Measurements from ENCODE around the gene ECT2L.

The ECT2L gene

GRCh38 chr6:138795809-138796603, at the start of gene ECT2L:
TSS of gene ECT2L (plus strand) at chr6:138796087. CDS start at chr6:138813275, 17,188 bp downstream.
- no peak for DNase-seq

DNA sequence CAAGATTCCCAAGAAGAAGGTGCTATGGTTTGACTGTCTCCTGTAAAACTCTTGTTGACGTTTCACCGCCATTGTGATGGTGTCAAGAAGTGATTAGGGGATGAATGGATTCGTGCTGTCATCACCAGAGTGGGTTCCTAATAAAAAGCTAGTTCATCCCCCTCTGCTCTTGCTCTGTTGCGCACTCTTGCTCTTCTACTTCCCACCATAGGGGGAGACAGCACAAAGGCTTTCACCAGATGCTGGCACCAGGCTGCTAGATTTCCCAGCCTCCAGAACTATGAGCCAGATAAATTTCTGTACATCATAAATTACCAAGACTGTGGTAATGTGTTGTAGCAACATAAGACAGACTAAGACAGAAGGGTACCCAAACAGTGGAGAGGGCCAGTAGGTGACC, 43.9 kb upstream of the ECT2L start:
- DNase-seq = no peak

DNA sequence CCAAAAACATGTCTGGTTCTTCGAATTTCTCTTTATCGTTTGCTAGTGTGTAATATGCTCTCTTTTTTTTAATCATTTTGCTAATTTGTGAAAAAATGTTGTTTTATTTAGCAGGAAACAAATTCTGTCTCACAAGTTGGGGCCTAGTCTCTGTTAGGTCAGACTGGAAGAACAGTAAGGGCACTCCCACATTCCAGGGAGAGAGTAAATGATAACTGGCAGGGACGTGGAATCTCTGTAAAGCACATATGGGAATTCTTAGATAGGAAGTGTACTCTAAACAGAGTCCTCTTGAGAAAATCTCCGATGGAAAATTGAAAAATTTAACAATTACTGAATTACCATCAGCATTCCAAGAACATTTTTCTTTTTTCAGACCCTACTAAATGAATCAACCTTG, 38.8 kb upstream of the ECT2L start:
- DNase-seq = no peak

GRCh38 chr6:138765896-138766655, 29.8 kb upstream of the ECT2L start:
- DNase-seq = peak in 1 of 2 experiments; percentile 1

DNA sequence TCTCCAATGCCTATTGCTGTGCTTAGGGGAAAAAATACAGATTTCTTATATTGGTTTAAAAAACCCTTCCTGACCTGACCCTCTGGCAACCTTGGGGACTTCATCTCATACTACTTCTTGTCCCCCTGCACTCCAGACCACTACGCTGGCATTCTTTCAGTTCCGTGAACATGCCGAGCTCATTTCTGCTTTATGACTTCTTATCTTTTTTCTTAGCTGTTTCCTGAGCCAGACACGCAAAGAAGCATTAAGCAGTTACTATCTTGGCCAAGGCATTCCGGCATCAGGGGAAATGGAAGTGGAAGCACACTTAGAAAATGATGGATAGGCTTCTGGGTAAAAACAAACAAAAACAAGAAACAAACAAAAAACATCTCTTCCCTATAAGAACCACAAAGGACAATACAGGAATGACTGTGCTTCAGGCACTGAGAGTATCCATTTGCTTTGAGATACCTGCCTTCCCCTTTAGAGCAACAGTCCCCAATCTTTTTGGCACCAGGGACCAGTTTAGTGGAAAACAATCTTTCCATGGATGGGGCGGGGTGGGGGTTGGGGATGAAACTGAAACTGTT, 26.7 kb upstream of the ECT2L start:
- no peak for DNase-seq

DNA sequence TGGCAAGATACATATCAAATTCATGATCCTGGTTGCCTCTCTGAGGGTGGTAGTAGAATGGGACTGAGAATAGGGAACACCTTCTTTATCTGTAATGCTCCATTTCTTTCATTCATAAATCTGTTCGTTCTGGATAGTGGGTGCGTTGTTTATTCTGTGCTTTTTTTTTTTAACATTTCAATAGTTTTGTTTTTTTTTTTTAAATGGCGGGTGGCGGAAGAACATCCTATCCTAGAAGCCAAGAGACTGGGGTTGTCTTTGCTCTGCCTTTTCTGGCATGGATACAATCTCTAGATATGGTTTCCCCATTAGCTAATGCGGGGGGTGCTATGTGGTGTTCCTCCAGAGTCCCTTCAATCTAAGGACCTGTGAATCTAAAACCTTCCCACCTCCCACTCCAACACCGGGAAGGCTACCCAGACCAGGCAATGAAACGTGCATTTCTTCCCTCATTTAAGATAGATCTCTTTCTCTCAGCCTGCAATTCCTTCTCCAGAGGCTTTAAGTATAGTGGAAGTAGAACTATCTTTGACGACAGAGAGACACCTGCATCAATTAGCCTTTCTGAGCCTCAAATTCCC, 23.2 kb upstream of the ECT2L start:
- no peak for DNase-seq

DNA sequence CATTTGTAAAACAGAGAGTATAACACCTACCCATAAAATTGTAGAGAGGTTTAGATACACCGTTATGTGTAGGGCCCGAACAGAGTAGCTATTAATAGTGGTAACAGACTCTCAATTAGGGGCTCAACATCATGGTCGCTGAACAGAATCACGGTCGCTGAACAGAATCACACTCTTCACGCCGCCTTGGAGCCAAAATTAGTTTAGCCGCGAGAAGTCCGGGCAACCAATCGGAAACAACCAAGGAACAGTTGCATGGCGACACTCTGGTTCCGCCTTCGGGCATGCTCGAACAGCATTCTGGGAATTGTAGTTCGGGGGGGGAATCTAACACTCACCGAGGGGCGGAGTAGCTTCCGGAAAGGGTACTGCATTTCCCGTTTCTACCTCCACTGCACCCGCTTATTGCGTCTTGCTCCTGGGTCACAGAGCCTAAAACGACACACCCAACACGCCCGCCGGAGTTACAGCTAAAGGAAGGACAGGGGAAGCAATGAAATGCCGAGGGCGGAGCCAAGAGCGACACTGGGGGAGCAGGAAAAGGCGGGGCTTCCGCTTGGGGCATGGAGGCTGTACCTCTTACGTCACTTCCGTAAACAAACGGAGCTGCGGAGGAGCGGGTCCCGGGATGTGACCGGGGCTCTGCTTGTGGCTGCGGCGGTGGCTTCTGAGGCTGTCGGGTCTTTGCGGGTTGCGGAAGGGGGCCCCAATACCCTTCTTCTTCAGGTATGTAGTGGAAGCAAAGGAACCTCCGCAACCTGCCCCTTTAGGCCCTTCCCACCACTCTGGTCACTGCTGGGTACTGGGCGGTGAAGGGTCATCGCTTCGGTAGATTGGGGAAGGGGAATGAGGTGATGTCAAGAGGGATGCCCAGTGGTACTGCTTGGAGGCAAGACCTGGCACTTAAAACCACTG, 22.5 kb upstream of the ECT2L start, which contains the start of gene CCDC28A:
CCDC28A (plus strand) TSS at position 593 of the 915 bp plus-strand sequence. CDS start 2,352 bp downstream, outside the sequence.
- DNase-seq = peak; percentile 87 to 91

- DNase-seq = no peak
These were observed 21.5 kb upstream of the ECT2L start for GRCh38 chr6:138774370-138774769.

GRCh38 chr6:138776659-138777058, 19.2 kb upstream of the ECT2L start:
- DNase-seq = no peak

- DNase-seq = no peak
These were observed 17.6 kb upstream of the ECT2L start for GRCh38 chr6:138778331-138778730.

DNA sequence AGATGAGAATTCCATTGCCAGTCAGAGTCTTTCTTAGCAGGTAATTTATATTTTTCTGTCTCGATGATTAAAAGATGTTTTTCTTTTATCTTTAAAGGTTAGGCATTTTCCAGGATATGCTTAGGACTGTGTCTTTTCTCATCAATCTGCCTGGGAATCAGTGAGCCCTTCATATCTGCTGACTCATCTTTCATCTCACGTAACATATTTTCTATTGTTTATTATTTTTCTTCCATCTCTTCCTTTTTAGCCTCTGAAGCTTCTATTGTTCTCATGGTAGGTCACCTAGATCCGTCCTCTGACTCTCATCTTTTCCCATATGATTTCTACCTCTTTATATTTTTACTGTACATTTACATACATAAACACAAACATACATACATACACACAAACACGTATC, 13.6 kb upstream of the ECT2L start:
- no peak for DNase-seq

GRCh38 chr6:138785079-138785478, 10.8 kb upstream of the ECT2L start:
- no peak for DNase-seq

- DNase-seq = no peak
These were observed 9.9 kb upstream of the ECT2L start for GRCh38 chr6:138785980-138786379.

- no peak for DNase-seq
These were observed 8.7 kb upstream of the ECT2L start for GRCh38 chr6:138787138-138787537.

GRCh38 chr6:138796771-138797170, 884 bp downstream of the ECT2L start:
- DNase-seq = no peak

- DNase-seq = no peak
These were observed 2.0 kb downstream of the ECT2L start for GRCh38 chr6:138797806-138798446.

DNA sequence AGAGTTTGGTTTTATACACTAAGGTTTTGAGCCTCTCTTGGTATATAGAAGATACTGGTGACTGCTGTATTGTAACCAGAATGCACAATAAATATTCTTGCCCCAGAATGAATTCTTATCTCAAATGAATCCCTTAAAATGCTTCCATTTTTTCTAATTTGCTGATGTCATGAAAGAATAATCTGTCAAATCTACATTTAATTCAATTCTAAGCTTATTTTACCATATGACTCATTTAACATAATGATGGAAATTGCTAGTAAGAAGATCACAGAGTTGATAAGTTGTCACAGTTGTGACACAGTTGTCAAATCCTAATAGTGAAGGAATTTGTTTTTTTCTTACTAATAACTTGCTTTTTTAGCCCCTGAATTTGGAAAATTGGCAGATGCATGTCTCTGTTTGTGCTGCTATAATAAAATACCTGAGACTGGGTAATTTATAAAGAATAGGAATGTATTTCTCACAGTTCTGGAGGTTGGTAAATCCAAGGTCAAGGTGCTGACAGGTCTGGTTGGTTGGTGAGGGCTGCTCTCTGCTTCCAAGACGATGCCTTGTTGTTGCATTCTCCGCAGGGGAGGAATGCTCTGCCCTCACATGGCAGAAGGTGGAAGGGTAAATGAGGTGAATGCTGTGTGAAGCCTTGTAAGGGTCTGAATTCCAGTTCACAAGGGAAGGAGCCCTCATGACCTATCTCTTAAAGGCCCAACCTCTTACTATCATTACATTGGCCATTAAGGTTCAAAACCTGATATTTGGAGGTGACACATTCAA, 4.7 kb downstream of the ECT2L start:
- no peak for DNase-seq

GRCh38 chr6:138803331-138803730, 7.4 kb downstream of the ECT2L start:
- DNase-seq = no peak

DNA sequence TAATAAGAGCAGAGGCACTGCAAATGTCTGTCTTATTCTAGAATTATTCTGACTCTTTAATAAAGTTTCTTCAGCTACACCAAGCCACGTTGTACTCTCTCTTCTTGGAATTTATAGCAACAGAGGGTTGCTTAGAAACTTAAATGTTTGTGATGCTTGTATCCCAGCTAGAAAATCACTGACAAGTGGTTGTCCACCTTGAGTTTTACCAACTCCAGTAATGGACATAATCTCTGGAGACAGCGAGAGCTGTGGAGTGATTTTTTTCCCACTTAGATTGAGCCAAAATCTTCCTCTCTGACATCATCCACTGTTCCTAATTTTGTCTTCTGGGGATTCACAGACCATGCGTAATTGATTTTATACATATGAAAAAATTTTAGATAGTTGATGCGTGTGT, 8.0 kb downstream of the ECT2L start:
- no peak for DNase-seq

DNA sequence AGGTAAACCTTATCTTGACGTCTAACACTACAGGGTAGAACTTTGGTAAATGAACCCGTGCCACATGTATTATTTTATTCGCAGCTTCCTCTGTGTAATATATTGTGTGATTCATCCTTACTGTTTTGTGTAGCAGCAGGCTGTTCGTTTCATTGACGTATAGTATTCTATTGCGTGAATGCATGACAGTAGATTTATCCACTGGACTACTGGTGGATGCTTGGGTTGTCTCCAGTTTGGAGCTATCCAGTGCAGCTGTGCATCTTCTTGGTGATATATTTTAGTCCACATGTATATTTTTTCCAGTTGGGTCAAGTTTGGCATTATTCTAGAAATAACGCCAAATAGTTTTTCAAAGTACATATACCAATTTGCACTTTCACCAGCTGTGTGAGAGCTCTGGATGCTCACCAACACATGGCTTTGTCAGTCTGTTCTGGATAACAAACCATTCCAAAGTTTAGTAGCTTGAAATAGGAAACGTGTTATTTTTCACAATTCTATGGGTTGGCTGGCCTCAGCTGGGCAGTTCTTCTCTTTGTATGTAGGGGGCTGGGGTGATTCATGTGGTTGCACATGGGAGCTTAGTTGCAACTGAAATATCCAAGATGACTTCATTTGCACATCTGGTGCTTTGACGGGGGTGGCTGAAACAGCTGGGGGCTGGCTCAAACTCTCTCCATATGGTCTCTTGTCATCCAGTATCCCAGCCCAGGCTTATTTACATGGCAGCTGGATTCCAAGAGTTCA, 9.3 kb downstream of the ECT2L start:
- no peak for DNase-seq

Data from NCI-H187 (cell line).